Measurements from ENCODE around the gene RHCG.

- no peak for TF ChIP-seq CTCF (IDR thresholded peaks at IDR 0.05)
- TF ChIP-seq POLR2A (IDR thresholded peaks at IDR 0.05): no peak
These were observed 44.0 kb downstream of the RHCG start for GRCh38 chr15:89452330-89452836.

Measured in body of pancreas (tissue), 4 donors.